GM21737 (cell line): Measurements from ENCODE around the gene SIRT7.

Source experiments
- ATAC-seq: cut with Tn5 transposase; IDR thresholded peaks from one replicate; pipeline ENCODE4 v1.9.1; 2021; ENCODE audit warnings: mild to moderate bottlenecking, moderate library complexity; ENCODE audit not compliant: unreplicated experiment

Gene SIRT7

GRCh38 chr17:81933178-81933699 is 15.3 kb upstream of the SIRT7 start:
- ATAC-seq = no peak

GRCh38 chr17:81932333-81932983 is 14.5 kb upstream of the SIRT7 start:
- ATAC-seq = no peak

- no peak for ATAC-seq
These were observed 13.8 kb upstream of the SIRT7 start for GRCh38 chr17:81931557-81932332.

GRCh38 chr17:81931189-81931556 is 13.2 kb upstream of the SIRT7 start:
- ATAC-seq = no peak

- no peak for ATAC-seq
These were observed 12.5 kb upstream of the SIRT7 start for GRCh38 chr17:81930142-81931125.

- ATAC-seq = no peak
These were observed 11.5 kb upstream of the SIRT7 start for GRCh38 chr17:81929253-81930141.

GRCh38 chr17:81928544-81929252 is 10.7 kb upstream of the SIRT7 start:
- ATAC-seq = no peak

GRCh38 chr17:81927653-81928543 is 9.9 kb upstream of the SIRT7 start, which contains the start of gene MAFG:
Gene MAFG (minus strand): TSS chr17:81927735. CDS start chr17:81923185, 4,550 bp downstream.
- ATAC-seq = peak; percentile 54

- no peak for ATAC-seq
These were observed 9.2 kb upstream of the SIRT7 start for GRCh38 chr17:81927152-81927652.

- ATAC-seq = no peak
These were observed 8.6 kb upstream of the SIRT7 start for GRCh38 chr17:81926451-81927151.

- no peak for ATAC-seq
These were observed 8.0 kb upstream of the SIRT7 start for GRCh38 chr17:81925860-81926450.

- ATAC-seq = no peak
These were observed 6.9 kb upstream of the SIRT7 start for GRCh38 chr17:81924557-81925532.

GRCh38 chr17:81923302-81924260 is 5.6 kb upstream of the SIRT7 start:
- ATAC-seq = no peak

- ATAC-seq = no peak
These were observed 4.8 kb upstream of the SIRT7 start for GRCh38 chr17:81922566-81923301.
